ENCODE measurements around the gene DBET.
"Not testable (repeated sequence)": the region's sequence is repeated elsewhere in the genome, so short reads cannot be mapped to it uniquely, and the experiment has no call there.

The DBET gene

GRCh38 chr4:190049378-190050239 lies 14.7 kb upstream of the DBET start:
- not testable (repeated sequence) for DNase-seq (ENCODE audit: low spot score)

DNA sequence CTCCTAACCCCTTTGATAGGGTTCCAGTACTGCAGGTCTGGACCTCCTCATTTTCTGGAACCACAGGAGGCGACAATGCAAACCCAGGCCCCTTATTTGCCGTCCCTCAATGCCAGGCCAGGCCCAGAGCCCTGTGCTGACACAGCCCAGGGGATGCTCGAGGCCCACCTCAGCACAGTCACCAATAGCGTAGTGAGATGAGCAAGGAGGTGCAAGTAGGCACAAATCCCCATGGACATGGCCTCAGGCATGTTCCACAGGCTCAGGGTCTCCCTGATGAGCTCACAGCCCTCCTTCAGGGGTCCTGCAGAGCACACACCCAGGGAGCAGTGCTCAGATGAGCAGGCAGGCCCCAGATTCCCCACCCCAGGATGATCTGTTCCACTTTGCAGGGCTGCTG lies 5.3 kb upstream of the DBET start:
- not testable (repeated sequence) for DNase-seq (ENCODE audit: low spot score)

DNA sequence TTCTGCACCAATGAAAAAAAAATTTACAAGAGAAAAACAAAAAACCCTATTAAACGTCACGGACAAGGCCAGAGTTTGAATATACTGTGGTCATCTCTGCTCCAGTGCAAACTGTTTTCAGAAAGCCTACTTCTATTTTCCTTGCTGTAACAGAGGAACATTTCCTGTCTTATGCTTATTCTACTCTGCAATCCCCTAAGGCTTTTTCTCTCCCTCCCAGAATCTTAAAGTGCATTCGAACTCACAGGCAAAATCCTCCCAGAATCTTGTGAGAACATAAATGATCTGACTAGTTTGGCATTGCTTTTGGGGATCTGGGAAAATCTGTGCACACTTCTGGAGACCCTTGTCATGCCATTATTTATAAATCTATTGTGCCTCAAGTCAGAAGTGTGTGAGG lies 503 bp downstream of the DBET start:
- DNase-seq (ENCODE audit: low spot score): not testable (repeated sequence)

DNA sequence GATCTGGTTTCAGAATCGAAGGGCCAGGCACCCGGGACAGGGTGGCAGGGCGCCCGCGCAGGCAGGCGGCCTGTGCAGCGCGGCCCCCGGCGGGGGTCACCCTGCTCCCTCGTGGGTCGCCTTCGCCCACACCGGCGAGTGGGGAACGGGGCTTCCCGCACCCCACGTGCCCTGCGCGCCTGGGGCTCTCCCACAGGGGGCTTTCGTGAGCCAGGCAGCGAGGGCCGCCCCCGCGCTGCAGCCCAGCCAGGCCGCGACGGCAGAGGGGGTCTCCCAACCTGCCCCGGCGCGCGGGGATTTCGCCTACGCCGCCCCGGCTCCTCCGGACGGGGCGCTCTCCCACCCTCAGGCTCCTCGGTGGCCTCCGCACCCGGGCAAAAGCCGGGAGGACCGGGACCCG lies 4.0 kb downstream of the DBET start:
- not testable (repeated sequence) for DNase-seq (ENCODE audit: low spot score)

- DNase-seq (ENCODE audit: low spot score): not testable (repeated sequence)
Measured at GRCh38 chr4:190093052-190093451, 28.8 kb downstream of the DBET start.

DNA sequence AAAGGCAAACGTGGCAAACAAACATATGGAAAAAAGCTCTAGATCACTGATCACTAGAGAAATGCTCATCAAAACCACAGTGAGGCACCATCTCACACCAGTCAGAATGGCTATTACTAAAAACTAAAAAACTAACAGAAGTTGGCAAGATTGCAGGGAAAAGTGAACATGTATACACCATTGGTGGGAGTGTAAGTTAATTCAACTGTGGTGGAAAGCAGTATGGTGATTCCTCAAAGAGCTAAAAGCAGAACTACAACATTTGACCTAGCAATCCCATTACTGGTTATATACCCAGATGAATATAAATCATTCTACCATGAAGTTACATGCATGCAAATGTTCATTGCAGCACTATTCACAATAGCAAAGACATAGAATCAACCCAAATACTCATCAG lies 29.7 kb downstream of the DBET start:
- DNase-seq (ENCODE audit: low spot score): not testable (repeated sequence)

GRCh38 chr4:190095335-190095734 lies 31.0 kb downstream of the DBET start:
- not testable (repeated sequence) for DNase-seq (ENCODE audit: low spot score)

DNA sequence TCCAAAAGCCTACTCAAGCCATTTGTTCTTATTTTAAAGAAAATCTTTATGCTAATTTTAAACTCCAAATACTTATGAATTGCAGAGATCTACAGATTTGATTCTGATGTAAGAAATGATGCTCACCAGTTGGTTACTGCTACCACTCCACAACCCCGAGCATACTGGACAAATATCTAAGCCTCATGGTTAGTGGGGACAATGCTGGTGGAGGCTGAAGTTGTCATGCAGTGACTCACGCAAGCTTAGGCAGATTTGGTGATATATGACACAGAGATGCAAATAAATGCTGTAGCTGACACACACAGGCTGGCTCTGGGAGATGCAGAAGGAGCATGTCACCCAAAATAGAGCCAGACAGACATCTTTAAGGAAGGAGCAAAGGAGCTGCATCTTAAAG lies 35.3 kb downstream of the DBET start:
- DNase-seq (ENCODE audit: low spot score): not testable (repeated sequence)

GRCh38 chr4:190101525-190101924 lies 37.2 kb downstream of the DBET start:
- DNase-seq (ENCODE audit: low spot score): not testable (repeated sequence)

DNA sequence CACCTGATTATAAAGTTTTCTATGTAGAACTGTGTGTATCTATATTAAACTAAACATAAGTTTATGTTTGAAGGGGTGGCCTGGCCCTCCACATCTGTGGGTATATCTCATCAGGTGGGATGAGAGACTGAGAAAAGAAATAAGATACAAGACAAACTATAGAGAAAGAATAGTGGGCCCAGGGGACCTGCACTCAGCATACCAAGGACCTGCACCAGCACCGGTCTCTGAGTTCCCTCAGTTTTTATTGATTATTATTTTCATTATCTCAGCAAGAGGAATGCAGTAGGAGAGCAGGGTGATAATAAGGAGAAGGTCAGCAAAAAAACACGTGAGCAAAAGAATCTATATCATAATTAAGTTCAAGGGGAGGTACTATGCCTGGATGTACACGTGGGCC lies 41.9 kb downstream of the DBET start:
- not testable (repeated sequence) for DNase-seq (ENCODE audit: low spot score)

DNA sequence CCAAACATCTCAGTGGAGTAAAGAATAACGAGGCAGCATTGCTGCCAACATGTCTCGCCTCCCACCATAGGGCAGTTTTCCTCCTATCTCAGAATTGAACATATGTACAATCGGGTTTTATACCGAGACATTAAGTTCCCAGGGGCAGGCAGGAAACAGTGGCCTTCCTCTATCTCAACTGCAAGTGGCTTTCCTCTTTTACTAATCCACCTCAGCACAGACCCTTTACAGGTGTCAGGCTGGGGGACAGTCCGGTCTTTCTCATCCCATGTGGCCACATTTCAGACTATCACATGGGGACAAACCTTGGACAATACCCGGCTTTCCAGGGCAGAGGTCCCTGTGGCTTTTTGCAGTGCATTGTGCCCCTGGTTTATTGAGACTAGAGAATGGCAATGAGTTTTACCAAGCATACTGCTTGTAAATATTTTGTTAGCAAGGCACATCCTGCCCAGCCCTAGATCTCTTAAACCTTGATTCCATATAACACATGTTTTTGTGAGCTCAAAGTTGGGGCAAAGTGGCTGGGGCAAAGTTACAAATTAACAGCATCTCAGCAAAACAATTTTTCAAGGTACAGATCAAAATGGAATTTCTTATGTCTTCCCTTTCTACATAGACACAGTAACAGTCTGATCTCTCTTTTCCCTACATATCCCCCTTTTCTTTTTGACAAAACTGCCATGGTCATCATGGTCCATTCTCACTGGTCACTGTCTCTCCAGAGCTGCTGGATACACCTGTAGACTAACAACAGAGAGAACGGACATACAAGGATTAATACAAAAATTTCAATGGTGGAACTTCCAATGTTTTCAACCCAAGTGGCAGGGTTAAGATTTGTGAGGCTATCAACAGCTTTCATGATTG lies 42.5 kb downstream of the DBET start:
- not testable (repeated sequence) for DNase-seq (ENCODE audit: low spot score)

- DNase-seq (ENCODE audit: low spot score): not testable (repeated sequence)
Measured at GRCh38 chr4:190107766-190108485, 43.6 kb downstream of the DBET start.

DNA sequence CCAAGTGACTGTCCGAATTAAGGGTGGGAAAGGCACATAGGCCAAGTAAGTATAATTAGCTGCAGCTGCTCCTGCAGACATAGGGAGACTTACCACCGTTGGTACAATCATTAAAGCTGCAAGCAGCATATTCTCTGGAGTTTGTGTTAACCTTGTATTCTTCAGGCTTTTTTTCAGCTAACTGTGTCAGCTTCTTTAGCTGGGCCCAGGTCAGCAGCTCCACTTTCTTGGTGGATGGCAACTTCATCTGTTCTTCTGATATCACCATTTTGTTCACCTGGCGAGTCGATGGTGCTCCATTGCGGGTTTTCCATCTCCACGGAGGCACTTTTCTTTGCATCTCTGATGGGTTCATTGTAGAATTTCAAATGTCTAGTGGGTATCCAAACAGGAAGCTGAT lies 44.5 kb downstream of the DBET start:
- DNase-seq (ENCODE audit: low spot score): not testable (repeated sequence)

DNA sequence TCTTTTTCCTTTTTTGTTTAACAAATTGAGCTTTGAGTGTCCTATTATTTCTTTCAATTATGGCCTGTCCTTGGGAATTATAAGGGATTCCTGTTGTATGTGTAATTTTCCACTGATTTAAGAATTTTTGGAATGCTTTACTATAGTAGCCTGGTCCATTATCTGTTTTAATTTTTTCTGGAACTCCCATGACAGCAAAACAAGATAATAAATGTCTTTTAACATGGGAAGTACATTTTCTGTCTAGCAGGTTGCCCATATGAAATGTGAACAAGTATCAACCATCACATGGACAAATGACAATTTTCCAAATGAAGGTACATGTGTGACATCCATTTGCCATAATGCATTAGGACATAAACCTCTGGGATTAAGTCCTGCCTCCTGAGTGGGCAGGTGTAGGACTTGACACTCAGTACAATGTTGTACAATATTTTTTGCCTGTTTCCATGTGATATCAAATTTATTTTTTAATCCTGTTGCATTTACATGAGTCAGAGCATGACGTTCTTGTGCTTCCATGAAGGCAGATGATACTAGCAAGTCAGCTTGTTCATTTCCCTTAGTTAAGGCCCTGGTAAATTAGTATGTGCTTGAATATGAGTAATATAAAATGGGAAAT lies 45.2 kb downstream of the DBET start:
- DNase-seq (ENCODE audit: low spot score): not testable (repeated sequence)

- DNase-seq (ENCODE audit: low spot score): not testable (repeated sequence)
Measured at GRCh38 chr4:190110033-190110432, 45.7 kb downstream of the DBET start.

DNA sequence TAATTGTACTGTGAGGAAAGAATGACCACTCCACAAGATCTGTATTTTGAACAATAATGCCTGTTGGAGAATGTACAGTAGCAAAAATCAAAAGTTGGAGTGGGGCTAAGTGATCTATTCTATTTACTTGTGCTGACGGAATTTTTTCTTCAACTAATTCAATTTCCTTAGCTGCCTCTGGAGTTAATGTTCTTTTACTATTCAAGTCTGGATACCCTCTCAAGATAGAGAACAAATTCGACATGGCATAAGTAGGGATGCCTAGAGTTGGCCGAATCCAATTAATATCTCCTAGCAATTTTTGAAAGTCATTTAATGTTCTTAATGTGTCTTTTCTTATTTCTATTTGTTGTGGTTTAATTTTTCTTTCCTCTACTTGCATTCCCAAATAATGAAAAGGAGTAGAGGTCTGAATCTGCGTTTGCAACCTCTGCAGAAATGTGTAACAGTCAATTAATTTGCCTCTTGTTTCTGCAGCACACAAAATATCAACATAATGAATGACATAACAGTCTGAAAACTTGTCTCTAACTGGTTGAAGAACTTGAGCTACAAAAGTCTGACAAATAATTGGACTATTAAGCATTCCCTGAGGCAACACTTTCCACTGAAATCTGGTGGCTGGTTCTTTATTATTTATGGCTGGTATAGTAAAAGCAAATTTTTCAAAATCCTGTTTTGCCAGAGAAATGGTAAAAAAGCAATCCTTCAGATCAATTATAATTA lies 46.4 kb downstream of the DBET start:
- not testable (repeated sequence) for DNase-seq (ENCODE audit: low spot score)

GRCh38 chr4:190112879-190113278 lies 48.6 kb downstream of the DBET start:
- DNase-seq (ENCODE audit: low spot score): not testable (repeated sequence)

- not testable (repeated sequence) for DNase-seq (ENCODE audit: low spot score)
Measured at GRCh38 chr4:190114991-190115390, 50.7 kb downstream of the DBET start.

All from HuH-7.5 (cell line).